Measurements from ENCODE around the gene ZBTB3.
"Not testable (repeated sequence)": the region's sequence is repeated elsewhere in the genome, so short reads cannot be mapped to it uniquely, and the experiment has no call there.

ZBTB3 gene

GRCh38 chr11:62755086-62755615 is 1.2 kb upstream of the ZBTB3 start:
- Histone ChIP-seq H3K9ac (no peak overlapping the region), H4K20me1 (ENCODE audit: insufficient read depth) (no peaks in the 10 kb centered on the region), H3K4me1 (ENCODE audit: low read depth, poor library complexity, severe bottlenecking) (peaks cover 5% of the 10 kb centered on the region), H3K27me3 (ENCODE audit: insufficient read depth, low read depth) (no peaks in the 10 kb centered on the region), H3K36me3 (ENCODE audit: insufficient read depth) (no peaks in the 10 kb centered on the region), H3K4me3 (IDR thresholded peaks at IDR 0.05; ENCODE audit: insufficient read depth, low read depth, low read length) (no peak overlapping the region), H2AFZ (ENCODE audit: low read depth) (no peak overlapping the region; the same call in 1 of the 2 replicates), H3K27ac (no peak overlapping the region), H3K4me2 (peak overlapping the region; percentile 47; the same call in 1 of the 2 replicates), H3K79me2 (ENCODE audit: insufficient read depth, low read depth) (no peaks in the 10 kb centered on the region)
- no peak for TF ChIP-seq CTCF (conservative IDR thresholded peaks at IDR 0.05; ENCODE audit: low read depth, low read length)

GRCh38 chr11:62752994-62753735 is 795 bp downstream of the ZBTB3 start:
- Histone ChIP-seq H3K4me1 (ENCODE audit: low read depth, poor library complexity, severe bottlenecking) (peaks cover 5% of the 10 kb centered on the region), H3K4me3 (IDR thresholded peaks at IDR 0.05; ENCODE audit: insufficient read depth, low read depth, low read length) (no peak overlapping the region), H4K20me1 (ENCODE audit: insufficient read depth) (no peaks in the 10 kb centered on the region), H2AFZ (ENCODE audit: low read depth) (peak overlapping the region; percentile 76; the same call in 1 of the 2 replicates), H3K27ac (0 out of 2 replicates have a peak overlapping the region, but pooled peaks have one; percentile 39), H3K9ac (no peak overlapping the region), H3K27me3 (ENCODE audit: insufficient read depth, low read depth) (no peaks in the 10 kb centered on the region), H3K4me2 (peak overlapping the region; percentile 64), H3K79me2 (ENCODE audit: insufficient read depth, low read depth) (no peaks in the 10 kb centered on the region), H3K36me3 (ENCODE audit: insufficient read depth) (no peaks in the 10 kb centered on the region)
- TF ChIP-seq CTCF (conservative IDR thresholded peaks at IDR 0.05; ENCODE audit: low read depth, low read length) = no peak

- Histone ChIP-seq H3K27ac (no peak overlapping the region), H3K4me1 (ENCODE audit: low read depth, poor library complexity, severe bottlenecking) (peaks cover 5% of the 10 kb centered on the region), H3K4me3 (IDR thresholded peaks at IDR 0.05; ENCODE audit: insufficient read depth, low read depth, low read length) (no peak overlapping the region), H3K36me3 (ENCODE audit: insufficient read depth) (no peaks in the 10 kb centered on the region), H2AFZ (ENCODE audit: low read depth) (no peak overlapping the region), H3K79me2 (ENCODE audit: insufficient read depth, low read depth) (no peaks in the 10 kb centered on the region), H3K4me2 (no peak overlapping the region), H4K20me1 (ENCODE audit: insufficient read depth) (no peaks in the 10 kb centered on the region), H3K27me3 (ENCODE audit: insufficient read depth, low read depth) (no peaks in the 10 kb centered on the region), H3K9ac (no peak overlapping the region)
- no peak for TF ChIP-seq CTCF (conservative IDR thresholded peaks at IDR 0.05; ENCODE audit: low read depth, low read length)
Measured at GRCh38 chr11:62752177-62752785, 1.7 kb downstream of the ZBTB3 start.

DNA sequence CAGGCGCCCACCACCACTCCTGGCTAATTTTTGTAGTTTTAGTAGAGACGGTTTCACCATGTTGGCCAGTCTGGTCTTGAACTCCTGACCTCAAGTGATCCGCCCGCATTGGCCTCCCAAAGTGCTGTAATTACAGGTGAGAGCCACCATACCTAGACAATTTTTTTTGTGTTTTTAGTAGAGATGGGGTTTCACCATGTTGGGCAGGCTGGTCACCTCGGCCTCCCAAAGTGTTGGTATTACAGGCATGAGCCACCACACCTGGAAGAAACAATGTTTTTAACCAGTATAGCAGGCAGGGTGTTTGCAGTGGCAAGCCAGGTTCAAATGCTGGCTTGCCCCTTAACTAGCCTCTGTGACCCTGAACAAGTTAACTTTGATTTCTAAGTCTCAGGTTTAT is 4.0 kb downstream of the ZBTB3 start:
- not testable (repeated sequence) for H3K27me3 ChIP-seq (ENCODE audit: insufficient read depth, low read depth); H4K20me1 ChIP-seq (ENCODE audit: insufficient read depth); H3K4me2 ChIP-seq; H3K27ac ChIP-seq; H3K4me3 ChIP-seq (IDR thresholded peaks at IDR 0.05; ENCODE audit: insufficient read depth, low read depth, low read length); H3K4me1 ChIP-seq (ENCODE audit: low read depth, poor library complexity, severe bottlenecking); H3K79me2 ChIP-seq (ENCODE audit: insufficient read depth, low read depth); H3K9ac ChIP-seq; H2AFZ ChIP-seq (ENCODE audit: low read depth); H3K36me3 ChIP-seq (ENCODE audit: insufficient read depth)

Measured in KMS-11 (cell line).